Mononuclear cell (primary cell): ENCODE results near the gene NPAS2. TPM values are rescaled to one million over a fixed set of nuclear protein-coding genes. Genes with fewer than 3 reads are reported as not detected.

Source experiments
- H3K27me3 ChIP-seq: 2 replicates; pipeline ENCODE4 v1.6.0; 2011; ENCODE audit warnings: low read length, control low read depth; ENCODE audit not compliant: insufficient read depth
- H3K4me1 ChIP-seq: 2 replicates; pipeline ENCODE4 v1.5.1; 2011; ENCODE audit warnings: mild to moderate bottlenecking, low read length, control low read depth; ENCODE audit not compliant: insufficient read depth
- H3K4me3 ChIP-seq: 2 replicates; pipeline ENCODE4 v1.5.1; 2011; ENCODE audit warnings: mild to moderate bottlenecking, low read length, moderate library complexity
- H3K9me3 ChIP-seq: 2 replicates; pipeline ENCODE4 v1.5.1; 2011; ENCODE audit warnings: low read depth, mild to moderate bottlenecking, control low read depth, low read length
- total RNA-seq: library from RNA; depleted of rRNA; stranded (reverse); fragments of >200 nt; gene quantifications from one replicate; pipeline ENCODE4 v1.2.3, GENCODE V29; 2012

NPAS2 gene
- total RNA-seq, 1 donor: 2.4 TPM

- H3K27me3 ChIP-seq: no peaks in the 10 kb centered on the region
- H3K4me1 ChIP-seq: peaks cover 24% of the 10 kb centered on the region
- no peaks in the 10 kb centered on the region for H3K9me3 ChIP-seq
- peak within 1 kb of the TSS; percentile 98 for H3K4me3 ChIP-seq
Measured at GRCh38 chr2:101001691-101002561, 182.0 kb downstream of the NPAS2 start, which contains the start of gene RPL31. Gene RPL31, plus strand, starts transcription at chr2:101002289. Its CDS starts 413 bp downstream, at chr2:101002702.

- Histone ChIP-seq H3K4me3 (peak overlapping the region; percentile 98), H3K27me3 (no peaks in the 10 kb centered on the region), H3K4me1 (peaks cover 24% of the 10 kb centered on the region), H3K9me3 (no peaks in the 10 kb centered on the region)
Measured at GRCh38 chr2:101002562-101003277, 182.8 kb downstream of the NPAS2 start.

DNA sequence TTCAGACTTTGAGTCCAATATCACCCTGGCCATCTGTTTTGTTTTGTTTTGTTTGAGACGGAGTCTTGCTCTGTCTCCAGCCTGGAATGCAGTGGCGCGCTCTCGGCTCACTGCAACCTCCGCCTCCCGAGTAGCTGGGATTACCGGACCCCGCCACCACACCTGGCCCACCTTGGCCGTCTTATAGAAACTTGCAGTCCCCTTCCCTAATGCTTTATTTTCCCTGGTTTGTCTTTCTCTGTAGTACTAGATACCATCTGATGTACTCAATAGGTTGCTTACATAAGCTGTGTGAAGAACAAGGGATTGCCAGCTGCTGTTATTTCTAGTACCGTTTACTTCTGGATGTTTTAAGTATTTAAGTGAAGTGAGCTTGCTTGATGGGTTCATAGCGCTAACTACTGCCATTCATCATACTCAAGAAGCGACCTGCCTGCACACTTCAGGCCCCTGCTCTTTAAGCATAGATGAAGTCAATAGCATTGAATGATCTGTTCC lies 183.4 kb downstream of the NPAS2 start:
- no peaks in the 10 kb centered on the region for H3K9me3 ChIP-seq
- peak overlapping the region; percentile 98 for H3K4me3 ChIP-seq
- H3K4me1 ChIP-seq: peaks cover 24% of the 10 kb centered on the region
- H3K27me3 ChIP-seq: no peaks in the 10 kb centered on the region

- H3K27me3 ChIP-seq: no peaks in the 10 kb centered on the region
- H3K9me3 ChIP-seq: no peaks in the 10 kb centered on the region
- H3K4me3 ChIP-seq: no peak overlapping the region
- H3K4me1 ChIP-seq: peaks cover 24% of the 10 kb centered on the region
Measured at GRCh38 chr2:101004620-101005325, 184.8 kb downstream of the NPAS2 start.

- H3K9me3 ChIP-seq: no peaks in the 10 kb centered on the region
- H3K4me3 ChIP-seq: no peak overlapping the region
- H3K27me3 ChIP-seq: no peaks in the 10 kb centered on the region
- H3K4me1 ChIP-seq: peaks cover 24% of the 10 kb centered on the region
Measured at GRCh38 chr2:101006065-101006715, 186.3 kb downstream of the NPAS2 start.

GRCh38 chr2:101007415-101008345 lies 187.7 kb downstream of the NPAS2 start:
- H3K27me3 ChIP-seq: no peaks in the 10 kb centered on the region
- H3K4me3 ChIP-seq: no peak overlapping the region
- H3K4me1 ChIP-seq: peaks cover 20% of the 10 kb centered on the region
- no peaks in the 10 kb centered on the region for H3K9me3 ChIP-seq

DNA sequence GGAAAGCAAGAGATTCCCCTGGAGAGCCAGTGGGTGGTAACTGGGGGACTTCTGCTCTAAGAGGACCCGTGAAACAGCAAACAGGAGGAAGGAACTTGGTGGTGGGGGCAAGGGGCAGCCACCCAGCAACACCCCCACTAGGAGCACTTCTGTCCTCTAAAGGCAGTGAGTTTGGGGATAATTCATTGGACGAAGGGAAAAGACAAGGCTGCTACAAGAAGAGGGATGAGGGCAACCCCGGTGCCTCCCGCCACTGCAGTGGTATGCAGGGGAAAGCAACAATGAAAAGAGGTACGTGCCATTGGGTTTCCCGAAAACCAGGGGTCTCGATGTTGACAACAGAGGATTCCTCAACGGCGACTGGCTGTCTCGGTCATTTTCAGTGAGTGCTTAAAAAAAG lies 191.2 kb downstream of the NPAS2 start:
- H3K4me1 ChIP-seq: no peaks in the 10 kb centered on the region
- no peak overlapping the region for H3K4me3 ChIP-seq
- H3K27me3 ChIP-seq: no peaks in the 10 kb centered on the region
- H3K9me3 ChIP-seq: no peaks in the 10 kb centered on the region

DNA sequence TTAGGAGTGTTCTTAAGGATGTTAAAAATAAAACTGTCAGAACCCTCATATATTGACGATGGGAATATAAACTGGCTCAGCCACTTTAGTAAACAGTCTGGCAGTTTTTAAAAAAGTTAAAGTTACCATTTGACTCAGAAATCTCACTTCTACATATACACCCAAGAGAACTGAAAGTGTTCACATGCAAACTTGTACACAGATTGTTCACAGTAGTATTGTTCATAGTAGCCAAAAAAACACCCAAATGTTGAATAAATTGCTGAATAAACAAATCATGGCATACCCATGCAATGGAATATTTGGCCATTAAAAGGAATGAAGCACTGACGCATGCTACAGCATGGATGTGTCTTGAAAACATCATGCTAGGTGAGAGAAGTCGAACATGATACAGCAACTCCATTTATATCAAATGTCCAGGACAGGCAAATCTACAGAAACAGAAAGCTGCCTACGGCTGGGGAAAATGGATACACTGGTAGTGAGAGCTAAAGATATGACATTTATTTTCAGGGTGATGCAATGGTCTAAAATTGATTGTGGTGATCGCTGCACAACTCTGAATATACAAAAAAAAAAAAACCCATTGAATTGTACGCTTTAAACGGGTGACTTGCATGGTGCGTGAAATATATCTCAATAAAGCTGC lies 192.2 kb downstream of the NPAS2 start:
- Histone ChIP-seq H3K4me1 (no peaks in the 10 kb centered on the region), H3K9me3 (no peaks in the 10 kb centered on the region), H3K27me3 (no peaks in the 10 kb centered on the region), H3K4me3 (no peak overlapping the region)

DNA sequence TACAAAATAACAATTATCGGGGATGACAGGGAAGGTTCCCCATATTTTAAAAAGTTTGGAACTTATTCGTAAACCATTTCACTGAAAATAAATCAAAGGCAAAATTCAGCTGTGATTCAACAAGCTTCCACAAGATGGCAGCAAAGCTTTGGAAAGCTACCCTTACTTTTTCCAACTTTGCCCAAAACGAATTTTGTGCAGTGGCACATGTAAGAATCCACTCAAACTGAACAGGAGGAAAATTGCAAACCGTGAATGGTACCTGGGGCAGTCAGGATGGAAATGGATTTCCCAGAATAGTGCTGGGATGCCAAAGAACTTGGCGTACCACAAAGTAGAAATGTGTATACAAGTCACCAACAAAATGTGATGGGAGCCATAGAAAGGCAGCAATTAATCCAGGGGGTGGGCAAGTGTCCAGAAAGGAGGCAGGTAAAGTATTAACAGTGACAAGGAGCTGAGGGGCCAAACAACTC lies 192.8 kb downstream of the NPAS2 start:
- no peaks in the 10 kb centered on the region for H3K9me3 ChIP-seq
- no peaks in the 10 kb centered on the region for H3K27me3 ChIP-seq
- H3K4me1 ChIP-seq: no peaks in the 10 kb centered on the region
- H3K4me3 ChIP-seq: no peak overlapping the region

GRCh38 chr2:101014264-101014857 lies 194.4 kb downstream of the NPAS2 start:
- H3K4me1 ChIP-seq: no peaks in the 10 kb centered on the region
- no peaks in the 10 kb centered on the region for H3K27me3 ChIP-seq
- no peak overlapping the region for H3K4me3 ChIP-seq
- H3K9me3 ChIP-seq: no peaks in the 10 kb centered on the region

DNA sequence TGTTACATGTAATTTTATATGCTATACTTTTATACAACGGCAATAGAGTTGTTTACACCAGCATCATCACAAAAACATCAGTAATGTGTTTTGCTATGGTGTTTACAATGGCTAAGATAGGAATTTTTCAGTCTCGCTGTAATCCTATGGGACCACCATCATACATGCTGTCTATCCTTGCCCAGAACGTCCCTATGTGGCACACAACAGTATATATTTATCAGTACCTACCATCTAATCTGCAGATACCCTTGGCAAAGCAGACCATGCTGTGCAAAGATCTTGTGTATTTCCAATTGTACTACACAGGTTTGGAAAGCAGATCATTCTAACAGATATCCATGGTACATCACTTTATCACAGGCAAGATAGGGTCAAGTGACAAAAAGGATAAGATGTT lies 197.4 kb downstream of the NPAS2 start:
- Histone ChIP-seq H3K27me3 (no peaks in the 10 kb centered on the region), H3K9me3 (no peaks in the 10 kb centered on the region), H3K4me3 (no peak overlapping the region), H3K4me1 (no peaks in the 10 kb centered on the region)

DNA sequence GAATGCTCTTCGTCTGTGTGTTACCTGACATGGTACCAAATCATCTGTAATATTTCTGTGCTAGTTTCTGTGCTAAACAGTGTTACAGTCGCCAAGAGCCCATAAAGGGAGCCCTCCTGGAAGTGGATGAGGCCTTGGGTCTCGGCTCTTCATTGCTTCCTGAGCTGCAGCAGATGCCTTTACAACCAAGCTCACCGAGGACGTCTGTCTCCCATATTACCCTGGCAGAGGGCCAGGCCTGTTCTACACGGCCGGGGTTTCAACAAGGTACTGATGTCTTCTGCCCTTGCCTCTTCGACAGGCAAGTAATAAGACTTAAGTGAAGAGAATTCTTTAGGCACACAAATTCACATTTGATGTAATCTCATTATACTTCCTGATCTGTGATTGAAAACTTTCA lies 199.0 kb downstream of the NPAS2 start:
- Histone ChIP-seq H3K9me3 (no peaks in the 10 kb centered on the region), H3K4me3 (no peak overlapping the region), H3K4me1 (no peaks in the 10 kb centered on the region), H3K27me3 (no peaks in the 10 kb centered on the region)

GRCh38 chr2:101022221-101022620 lies 202.3 kb downstream of the NPAS2 start:
- H3K9me3 ChIP-seq: no peaks in the 10 kb centered on the region
- no peaks in the 10 kb centered on the region for H3K4me1 ChIP-seq
- H3K27me3 ChIP-seq: no peaks in the 10 kb centered on the region
- no peak overlapping the region for H3K4me3 ChIP-seq
